Keratinocyte (primary cell): Measurements from ENCODE around the gene CSMD2. TPM values are rescaled to one million over a fixed set of nuclear protein-coding genes. Genes with fewer than 3 reads are reported as not detected.

Source experiments
- DNase-seq: peaks from one replicate; pipeline ENCODE4 v3.0.0-alpha.2; 2011; ENCODE audit warnings: low read depth, missing footprints, low spot score
- FAIRE-seq: peaks from 2 replicates; lab custom pipeline; 2011; peaks lifted over from hg19 to GRCh38; lab: Jason Lieb, UNC
- H2AFZ ChIP-seq: 2 replicates; pipeline ENCODE4 v1.6.0; 2012; ENCODE audit warnings: low read length, control low read depth, inconsistent platforms; ENCODE audit not compliant: control insufficient read depth
- H3K27ac ChIP-seq: 2 replicates; pipeline ENCODE4 v1.5.1; 2011; ENCODE audit warnings: low read length; ENCODE audit not compliant: control insufficient read depth, insufficient read depth
- H3K27me3 ChIP-seq: 3 replicates; pipeline ENCODE4 v1.6.0; 2011; ENCODE audit warnings: low read length; ENCODE audit not compliant: control insufficient read depth, insufficient read depth; ENCODE audit errors: extremely low read depth
- H3K36me3 ChIP-seq, 2 experiments: 2 replicates in 1 of 2; 3 replicates in 1 of 2; pipeline ENCODE4 v1.5.1; 2011; ENCODE audit warnings: low read length in 2 of 2, mild to moderate bottlenecking in 1 of 2; ENCODE audit not compliant: control insufficient read depth in 2 of 2, insufficient read depth in 2 of 2; ENCODE audit errors: extremely low read depth in 1 of 2
- H3K4me1 ChIP-seq: 3 replicates; pipeline ENCODE4 v1.5.1; 2011; ENCODE audit warnings: low read length; ENCODE audit not compliant: control insufficient read depth, insufficient read depth; ENCODE audit errors: extremely low read depth
- H3K4me2 ChIP-seq: 3 replicates; pipeline ENCODE4 v1.6.0; 2011; ENCODE audit warnings: low read depth, low read length; ENCODE audit not compliant: control insufficient read depth, insufficient read depth; ENCODE audit errors: extremely low read depth
- H3K4me3 ChIP-seq, 3 experiments: fragments of 200-600 bp in 1 of 3; sonication (generic) in 1 of 3; 2 replicates in 2 of 3; 3 replicates in 1 of 3; pipeline ENCODE4 v1.5.1; 2011 to 2016; ENCODE audit warnings: low read length in 3 of 3, mild to moderate bottlenecking in 3 of 3, control low read depth in 2 of 3, inconsistent platforms in 1 of 3, low read depth in 1 of 3, mixed read lengths in 1 of 3, mixed run types in 1 of 3, moderate library complexity in 1 of 3; ENCODE audit not compliant: control insufficient read depth in 2 of 3, insufficient read depth in 2 of 3; ENCODE audit errors: extremely low read depth in 1 of 3
- H3K79me2 ChIP-seq: 2 replicates; pipeline ENCODE4 v1.6.0; 2012; ENCODE audit warnings: low read length; ENCODE audit not compliant: control insufficient read depth, insufficient read depth
- H3K9ac ChIP-seq: 3 replicates; pipeline ENCODE4 v1.6.0; 2011; ENCODE audit warnings: low read length; ENCODE audit not compliant: control insufficient read depth, insufficient read depth; ENCODE audit errors: extremely low read depth
- H3K9me1 ChIP-seq: 3 replicates; pipeline ENCODE4 v1.6.0; 2011; ENCODE audit warnings: low read length; ENCODE audit not compliant: control insufficient read depth, insufficient read depth; ENCODE audit errors: extremely low read depth
- H3K9me3 ChIP-seq: 2 replicates; pipeline ENCODE4 v1.5.1; 2012; ENCODE audit warnings: low read depth, low read length; ENCODE audit not compliant: control insufficient read depth
- H4K20me1 ChIP-seq: 3 replicates; pipeline ENCODE4 v1.6.0; 2011; ENCODE audit warnings: low read length; ENCODE audit not compliant: control insufficient read depth, insufficient read depth; ENCODE audit errors: extremely low read depth
- EZH2 ChIP-seq: IDR thresholded peaks from one replicate; pipeline ENCODE4 v1.6.1; 2012; ENCODE audit warnings: inconsistent platforms, mild to moderate bottlenecking, low read length, moderate library complexity
- dilution Hi-C: fragments of 300-500 bp; cut with MboI; formaldehyde crosslinking; loops from one replicate; pipeline ENCODE4 v1.7.0; 2020; ENCODE audit warnings: low sequenced_read_pairs; ENCODE audit not compliant: extremely low pct_ligation_motif_present
- polyA plus RNA-seq, 5 experiments: library from polyadenylated mRNA; depleted of rRNA in 3 of 5; stranded (reverse) in 3 of 5; stranded (forward) in 1 of 5; unstranded in 1 of 5; fragments of >200 nt; gene quantifications; 1 replicate in 1 of 5; 2 replicates in 3 of 5; 3 replicates in 1 of 5; pipeline versions ENCODE4 v1.2.1 to v1.2.3, GENCODE V29; 2011 to 2012; ENCODE audit warnings: missing spikeins in 2 of 5, low read depth in 1 of 5, low replicate concordance in 1 of 5
- TF ChIP-seq, protein P1 (sequence below), 3 experiments: IDR thresholded peaks in 1 of 3; conservative IDR thresholded peaks in 1 of 3; optimal IDR thresholded peaks in 1 of 3; 2 replicates in 2 of 3; 3 replicates in 1 of 3; pipeline versions ENCODE3 to v1.5.1; 2011; ENCODE audit warnings: low read length in 3 of 3, mild to moderate bottlenecking in 3 of 3, moderate library complexity in 2 of 3, control low read depth in 1 of 3, inconsistent platforms in 1 of 3; ENCODE audit not compliant: insufficient read depth in 2 of 3; ENCODE audit errors: extremely low read depth in 1 of 3

CSMD2 gene
- polyA plus RNA-seq, 1 donor (not counting 4 experiments of a cell fraction or from before 2014, with no cell fraction given) = 2.0 TPM

DNA sequence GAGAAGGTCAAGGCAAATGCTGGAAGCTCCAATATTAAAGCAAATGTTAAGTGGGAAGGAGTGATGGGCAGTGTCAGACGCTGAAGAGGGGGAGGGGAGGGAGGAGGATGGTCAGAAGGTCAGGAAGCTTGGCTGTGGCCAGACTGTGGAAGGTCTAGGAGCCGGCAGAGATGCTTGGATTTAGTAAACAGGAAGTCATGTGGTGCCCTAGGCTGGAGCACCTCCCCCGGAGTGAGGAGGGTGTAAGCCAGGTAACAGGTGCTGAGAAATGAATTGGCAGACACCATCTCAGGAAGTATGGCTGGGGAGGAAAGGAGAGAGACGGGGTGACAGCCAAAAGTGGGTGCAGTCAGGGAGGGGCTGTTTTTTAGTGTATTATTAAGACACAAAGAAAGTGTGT, 17.7 kb downstream of the CSMD2 start:
- Histone ChIP-seq H3K27ac (no peak overlapping the region), H3K36me3 (no peaks in the 10 kb centered on the region), H3K4me3 (no peak overlapping the region), H4K20me1 (no peaks in the 10 kb centered on the region), H3K9me1 (no peaks in the 10 kb centered on the region), H3K9ac (no peak overlapping the region), H2AFZ (no peak overlapping the region), H3K79me2 (no peaks in the 10 kb centered on the region), H3K27me3 (no peaks in the 10 kb centered on the region), H3K9me3 (no peaks in the 10 kb centered on the region), H3K4me1 (no peaks in the 10 kb centered on the region), H3K4me2 (no peak overlapping the region)
- DNase-seq = no peak
- dilution Hi-C loops = no loop called here
- TF ChIP-seq, protein P1, sequence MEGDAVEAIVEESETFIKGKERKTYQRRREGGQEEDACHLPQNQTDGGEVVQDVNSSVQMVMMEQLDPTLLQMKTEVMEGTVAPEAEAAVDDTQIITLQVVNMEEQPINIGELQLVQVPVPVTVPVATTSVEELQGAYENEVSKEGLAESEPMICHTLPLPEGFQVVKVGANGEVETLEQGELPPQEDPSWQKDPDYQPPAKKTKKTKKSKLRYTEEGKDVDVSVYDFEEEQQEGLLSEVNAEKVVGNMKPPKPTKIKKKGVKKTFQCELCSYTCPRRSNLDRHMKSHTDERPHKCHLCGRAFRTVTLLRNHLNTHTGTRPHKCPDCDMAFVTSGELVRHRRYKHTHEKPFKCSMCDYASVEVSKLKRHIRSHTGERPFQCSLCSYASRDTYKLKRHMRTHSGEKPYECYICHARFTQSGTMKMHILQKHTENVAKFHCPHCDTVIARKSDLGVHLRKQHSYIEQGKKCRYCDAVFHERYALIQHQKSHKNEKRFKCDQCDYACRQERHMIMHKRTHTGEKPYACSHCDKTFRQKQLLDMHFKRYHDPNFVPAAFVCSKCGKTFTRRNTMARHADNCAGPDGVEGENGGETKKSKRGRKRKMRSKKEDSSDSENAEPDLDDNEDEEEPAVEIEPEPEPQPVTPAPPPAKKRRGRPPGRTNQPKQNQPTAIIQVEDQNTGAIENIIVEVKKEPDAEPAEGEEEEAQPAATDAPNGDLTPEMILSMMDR (optimal IDR thresholded peaks at IDR 0.05 in 1 of 3, IDR thresholded peaks at IDR 0.05 in 1 of 3, conservative IDR thresholded peaks at IDR 0.05 in 1 of 3; ENCODE audit: extremely low read depth in 1 of 3, insufficient read depth in 2 of 3, low read length in 3 of 3) = no peak
- no peak for TF ChIP-seq EZH2
- FAIRE-seq = no peak

DNA sequence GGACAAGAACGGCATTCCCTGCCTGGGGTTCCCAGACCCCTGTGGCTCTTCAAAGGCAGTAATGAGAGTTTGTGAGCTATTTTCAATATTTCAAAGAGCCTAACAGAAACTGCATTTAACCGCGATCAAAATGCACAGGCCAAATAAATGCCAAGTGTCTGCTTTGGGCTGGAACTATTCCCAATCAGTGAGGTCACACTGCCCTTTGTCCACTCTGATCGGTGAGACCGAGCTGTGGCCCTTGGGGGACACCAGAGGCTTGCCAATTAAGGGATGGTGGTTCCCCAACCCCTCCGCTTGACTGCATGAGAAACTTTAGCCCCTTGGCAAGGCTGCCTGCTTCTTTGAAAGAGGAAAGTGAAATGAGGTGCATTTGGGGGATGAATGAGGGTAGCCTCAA, 20.3 kb downstream of the CSMD2 start:
- dilution Hi-C loops = no loop called here
- H3K4me1 ChIP-seq = no peaks in the 10 kb centered on the region
- no peak overlapping the region for H3K4me2 ChIP-seq
- H2AFZ ChIP-seq = no peak overlapping the region
- H3K9ac ChIP-seq = no peak overlapping the region
- DNase-seq = no peak
- no peaks in the 10 kb centered on the region for H3K36me3 ChIP-seq
- H3K27me3 ChIP-seq = no peaks in the 10 kb centered on the region
- FAIRE-seq = no peak
- no peaks in the 10 kb centered on the region for H3K79me2 ChIP-seq
- no peak overlapping the region for H3K27ac ChIP-seq
- no peaks in the 10 kb centered on the region for H3K9me3 ChIP-seq
- TF ChIP-seq, protein P1 (optimal IDR thresholded peaks at IDR 0.05 in 1 of 3, IDR thresholded peaks at IDR 0.05 in 1 of 3, conservative IDR thresholded peaks at IDR 0.05 in 1 of 3; ENCODE audit: extremely low read depth in 1 of 3, insufficient read depth in 2 of 3, low read length in 3 of 3) = no peak
- TF ChIP-seq EZH2 = no peak
- no peaks in the 10 kb centered on the region for H3K9me1 ChIP-seq
- no peak overlapping the region for H3K4me3 ChIP-seq
- no peaks in the 10 kb centered on the region for H4K20me1 ChIP-seq
